ENCODE results near the gene PRDM13. TPM values are rescaled to one million over a fixed set of nuclear protein-coding genes. Genes with fewer than 3 reads are reported as not detected.

PRDM13 gene
- total RNA-seq, 4 donors from 2014 or later: not detected

DNA sequence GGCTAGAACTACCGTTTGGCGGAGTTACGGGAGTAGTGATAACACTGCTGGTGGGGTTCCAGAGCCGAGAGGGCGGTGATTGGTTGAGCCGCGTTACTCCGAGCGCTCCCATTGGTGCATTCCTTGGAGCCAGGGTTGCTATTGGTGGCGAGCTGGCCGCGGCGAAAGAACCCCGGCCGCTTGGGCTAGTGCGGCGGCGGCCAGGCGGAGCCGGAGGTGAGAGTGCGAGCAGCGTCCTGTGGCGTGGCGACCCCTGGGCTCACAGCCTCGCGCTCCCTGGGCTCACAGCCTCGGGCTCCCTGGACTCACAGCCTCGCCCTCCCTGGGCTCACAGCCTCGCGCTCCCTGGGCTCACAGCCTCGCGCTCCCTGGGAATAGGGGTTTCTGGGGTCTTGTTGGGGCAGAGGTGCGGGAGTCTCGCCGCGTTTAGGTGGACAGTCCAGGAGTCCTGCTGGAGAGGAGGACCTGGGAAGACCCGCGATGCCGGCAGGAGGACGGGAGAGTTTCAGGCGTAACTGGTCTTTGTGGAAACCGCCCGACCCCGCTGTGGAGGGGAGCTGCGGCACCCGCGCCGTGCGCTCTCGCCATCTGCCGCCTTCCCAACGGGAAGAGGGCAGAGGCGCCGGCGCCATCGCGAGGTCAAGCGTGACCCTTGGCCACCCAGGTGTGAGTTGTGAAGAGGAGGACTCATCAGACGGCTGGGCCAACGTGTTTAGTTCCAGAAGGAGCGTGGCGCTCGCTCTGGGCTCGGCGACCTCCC, 12.2 kb downstream of the PRDM13 start:
- TF ChIP-seq CTCF (IDR thresholded peaks at IDR 0.05; ENCODE audit: low read depth): no peak

DNA sequence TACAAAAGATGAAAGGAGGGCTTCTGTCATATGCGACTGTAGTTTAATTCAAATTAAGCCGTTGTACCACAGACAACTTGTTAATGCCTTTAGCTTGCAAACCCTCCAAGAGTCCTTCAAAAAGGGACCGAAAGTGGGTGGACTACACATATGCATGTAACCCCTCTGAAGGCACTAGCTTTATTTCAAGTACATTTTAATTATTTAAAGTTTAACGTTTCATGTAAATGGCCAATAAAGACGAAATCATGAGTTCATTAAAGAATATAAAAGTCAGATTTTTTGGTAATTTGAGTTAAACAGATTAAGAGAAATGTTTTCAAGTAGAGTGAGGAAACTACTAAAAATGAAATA, 12.8 kb downstream of the PRDM13 start:
- TF ChIP-seq CTCF (IDR thresholded peaks at IDR 0.05; ENCODE audit: low read depth): no peak

GRCh38 chr6:99629293-99629692, 22.7 kb downstream of the PRDM13 start:
- TF ChIP-seq CTCF (IDR thresholded peaks at IDR 0.05; ENCODE audit: low read depth): no peak

DNA sequence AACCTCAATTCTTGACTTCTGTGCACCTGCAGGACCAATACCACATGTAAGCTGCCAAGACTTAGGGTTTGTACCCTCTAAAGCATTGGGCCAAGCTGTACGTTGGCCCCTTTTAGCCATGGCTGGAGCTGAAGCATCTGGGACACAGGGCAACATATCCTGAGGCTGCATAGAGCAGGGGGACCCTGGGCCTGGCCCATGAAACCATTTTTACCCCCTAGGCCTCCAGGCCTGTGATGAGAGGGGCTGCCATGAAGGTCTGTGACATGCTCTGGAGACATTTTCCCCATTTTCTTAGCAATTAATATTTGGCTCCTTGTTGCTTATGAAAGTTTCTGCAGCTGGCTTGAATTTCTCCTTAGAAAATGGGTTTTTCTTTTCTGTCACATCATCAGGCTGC, 31.0 kb downstream of the PRDM13 start:
- TF ChIP-seq CTCF (IDR thresholded peaks at IDR 0.05; ENCODE audit: low read depth): no peak

DNA sequence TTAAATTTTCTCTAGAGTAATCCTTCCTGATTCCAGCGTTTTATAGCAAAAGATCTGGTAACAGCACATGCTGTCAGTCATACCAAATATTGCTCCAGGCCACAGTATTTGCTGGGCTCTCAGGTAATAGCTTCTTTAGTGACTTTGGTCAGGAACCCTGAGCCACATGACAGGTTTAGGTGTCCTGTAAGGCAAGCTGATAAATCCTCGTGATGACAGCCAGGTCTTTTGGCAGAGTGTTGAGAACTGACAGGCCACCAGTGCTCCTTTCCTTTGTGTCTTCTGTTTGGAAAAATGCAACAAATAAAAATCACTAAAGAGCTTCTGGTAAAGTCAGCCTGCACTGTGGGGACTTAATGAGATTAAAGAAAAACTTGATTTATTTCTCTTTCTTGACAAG, 34.6 kb downstream of the PRDM13 start:
- no peak for TF ChIP-seq CTCF (IDR thresholded peaks at IDR 0.05; ENCODE audit: low read depth)

DNA sequence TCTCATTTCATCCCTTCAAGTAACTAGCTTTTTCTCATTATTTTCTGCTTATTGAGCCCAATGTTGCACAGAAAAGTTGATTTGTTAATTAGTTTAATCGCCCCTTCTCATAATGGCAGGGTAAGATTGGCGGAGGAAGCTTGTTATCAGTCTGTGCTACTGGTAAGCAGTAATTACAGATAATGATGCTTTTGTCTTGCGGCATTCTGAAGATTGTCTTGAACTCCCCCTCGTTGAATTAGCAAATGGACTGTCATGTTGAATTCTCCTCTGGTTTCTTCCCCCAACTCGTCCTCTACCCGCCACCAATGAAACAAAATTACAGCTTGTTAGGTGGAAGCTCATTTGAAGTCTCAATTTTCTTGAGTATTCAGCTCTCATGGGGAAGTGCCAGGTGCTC, 39.4 kb downstream of the PRDM13 start:
- no peak for TF ChIP-seq CTCF (IDR thresholded peaks at IDR 0.05; ENCODE audit: low read depth)

DNA sequence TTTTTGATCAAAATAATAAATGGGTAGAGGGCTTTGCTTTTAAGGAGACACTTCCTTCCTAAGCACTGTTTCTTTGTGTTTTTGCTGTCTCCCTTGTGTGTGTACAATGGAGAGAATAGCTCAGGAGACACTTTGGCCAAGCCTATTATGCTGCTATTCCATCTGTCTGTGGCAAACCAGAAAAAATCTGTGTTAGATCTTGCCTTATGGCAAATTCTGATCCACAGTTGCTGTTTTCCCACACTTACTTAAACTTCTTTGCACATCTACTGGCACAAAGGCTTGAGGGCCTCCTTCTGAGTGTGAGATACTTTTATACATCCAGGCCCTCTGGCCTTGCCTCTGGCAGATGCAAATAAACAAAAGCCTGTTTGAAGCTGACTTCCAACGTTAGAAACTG, 53.6 kb downstream of the PRDM13 start:
- no peak for TF ChIP-seq CTCF (IDR thresholded peaks at IDR 0.05; ENCODE audit: low read depth)
